GM18517 (cell line): ENCODE measurements around the gene MAGEE2.
"Not testable (repeated sequence)": the region's sequence is repeated elsewhere in the genome, so short reads cannot be mapped to it uniquely, and the experiment has no call there.

Source experiments
- ATAC-seq: cut with Tn5 transposase; IDR thresholded peaks from one replicate; pipeline ENCODE4 v1.9.1; 2021; ENCODE audit warnings: mild to moderate bottlenecking, moderate library complexity; ENCODE audit not compliant: unreplicated experiment

MAGEE2 gene, protein sequence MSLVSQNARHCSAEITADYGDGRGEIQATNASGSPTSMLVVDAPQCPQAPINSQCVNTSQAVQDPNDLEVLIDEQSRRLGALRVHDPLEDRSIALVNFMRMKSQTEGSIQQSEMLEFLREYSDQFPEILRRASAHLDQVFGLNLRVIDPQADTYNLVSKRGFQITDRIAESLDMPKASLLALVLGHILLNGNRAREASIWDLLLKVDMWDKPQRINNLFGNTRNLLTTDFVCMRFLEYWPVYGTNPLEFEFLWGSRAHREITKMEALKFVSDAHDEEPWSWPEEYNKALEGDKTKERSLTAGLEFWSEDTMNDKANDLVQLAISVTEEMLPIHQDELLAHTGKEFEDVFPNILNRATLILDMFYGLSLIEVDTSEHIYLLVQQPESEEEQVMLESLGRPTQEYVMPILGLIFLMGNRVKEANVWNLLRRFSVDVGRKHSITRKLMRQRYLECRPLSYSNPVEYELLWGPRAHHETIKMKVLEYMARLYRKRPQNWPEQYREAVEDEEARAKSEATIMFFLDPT

GRCh38 chrX:75784680-75785491 lies at the start of gene MAGEE2:
Gene MAGEE2 (minus strand): TSS chrX:75785254. CDS start chrX:75785051, 203 bp downstream.
- ATAC-seq: no peak

DNA sequence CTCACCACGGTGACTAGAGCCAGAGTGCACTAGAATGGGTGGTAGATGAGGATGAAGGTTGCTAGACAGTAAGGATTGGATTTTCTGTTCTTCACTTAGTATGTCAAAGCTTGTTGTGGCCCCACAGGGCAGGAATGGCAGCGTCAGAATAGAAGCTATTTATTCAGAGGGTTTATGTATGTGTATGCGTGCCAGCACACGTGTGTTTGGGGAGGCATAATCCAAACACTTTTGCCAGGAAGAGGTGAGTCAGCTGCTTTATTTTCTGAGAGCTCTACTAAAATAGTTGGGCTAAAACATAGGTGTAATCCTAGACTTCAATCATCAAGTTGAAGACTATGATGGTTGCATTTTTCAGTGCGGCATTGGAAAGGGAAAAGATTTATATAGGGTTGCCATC lies 1.2 kb upstream of the MAGEE2 start:
- no peak for ATAC-seq

DNA sequence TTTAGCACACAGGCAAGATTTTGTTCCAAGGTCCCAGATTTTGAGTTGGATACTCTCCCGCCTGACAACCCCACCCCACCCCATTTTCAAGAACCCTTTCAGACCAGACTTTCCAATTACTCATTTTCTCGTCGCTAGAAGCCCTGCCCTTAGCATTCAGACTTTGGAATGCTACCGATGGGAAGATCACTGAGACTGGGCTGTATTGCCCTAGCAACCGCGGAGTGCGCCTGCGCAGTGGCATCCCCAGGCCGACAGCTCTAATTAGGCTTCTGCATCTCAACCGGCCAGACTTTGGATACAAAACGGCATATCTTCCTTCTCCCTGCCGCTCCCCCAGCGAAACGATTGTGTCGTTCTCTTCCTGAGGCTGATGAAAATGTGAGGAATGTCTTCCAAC lies 3.4 kb downstream of the MAGEE2 start:
- no peak for ATAC-seq

- not testable (repeated sequence) for ATAC-seq
These were observed 17.0 kb downstream of the MAGEE2 start for GRCh38 chrX:75768063-75768462.

GRCh38 chrX:75748431-75748830 lies 36.6 kb downstream of the MAGEE2 start:
- ATAC-seq: no peak

- no peak for ATAC-seq
These were observed 38.0 kb downstream of the MAGEE2 start for GRCh38 chrX:75746891-75747639.
